Skin of body (tissue), 3 donors: ENCODE measurements around the gene SLFN13. TPM values are rescaled to one million over a fixed set of nuclear protein-coding genes. Genes with fewer than 3 reads are reported as not detected.
"Not testable (repeated sequence)": the region's sequence is repeated elsewhere in the genome, so short reads cannot be mapped to it uniquely, and the experiment has no call there.

Source experiments
- DNase-seq: peaks from one replicate; lab custom pipeline; 2025; lab: John Stamatoyannopoulos, UW
- small RNA-seq: library from RNA; depleted of rRNA; stranded (forward); fragments of <200 nt; gene quantifications from one replicate; pipeline ENCODE3, GENCODE V24; 2014; ENCODE audit warnings: low replicate concordance
- total RNA-seq: library from RNA; depleted of rRNA; stranded (reverse); fragments of >200 nt; gene quantifications from one replicate; pipeline ENCODE4 v1.2.3, GENCODE V29; 2014

SLFN13 gene
- total RNA-seq, 1 donor from 2014 or later = 3.6 TPM

DNA sequence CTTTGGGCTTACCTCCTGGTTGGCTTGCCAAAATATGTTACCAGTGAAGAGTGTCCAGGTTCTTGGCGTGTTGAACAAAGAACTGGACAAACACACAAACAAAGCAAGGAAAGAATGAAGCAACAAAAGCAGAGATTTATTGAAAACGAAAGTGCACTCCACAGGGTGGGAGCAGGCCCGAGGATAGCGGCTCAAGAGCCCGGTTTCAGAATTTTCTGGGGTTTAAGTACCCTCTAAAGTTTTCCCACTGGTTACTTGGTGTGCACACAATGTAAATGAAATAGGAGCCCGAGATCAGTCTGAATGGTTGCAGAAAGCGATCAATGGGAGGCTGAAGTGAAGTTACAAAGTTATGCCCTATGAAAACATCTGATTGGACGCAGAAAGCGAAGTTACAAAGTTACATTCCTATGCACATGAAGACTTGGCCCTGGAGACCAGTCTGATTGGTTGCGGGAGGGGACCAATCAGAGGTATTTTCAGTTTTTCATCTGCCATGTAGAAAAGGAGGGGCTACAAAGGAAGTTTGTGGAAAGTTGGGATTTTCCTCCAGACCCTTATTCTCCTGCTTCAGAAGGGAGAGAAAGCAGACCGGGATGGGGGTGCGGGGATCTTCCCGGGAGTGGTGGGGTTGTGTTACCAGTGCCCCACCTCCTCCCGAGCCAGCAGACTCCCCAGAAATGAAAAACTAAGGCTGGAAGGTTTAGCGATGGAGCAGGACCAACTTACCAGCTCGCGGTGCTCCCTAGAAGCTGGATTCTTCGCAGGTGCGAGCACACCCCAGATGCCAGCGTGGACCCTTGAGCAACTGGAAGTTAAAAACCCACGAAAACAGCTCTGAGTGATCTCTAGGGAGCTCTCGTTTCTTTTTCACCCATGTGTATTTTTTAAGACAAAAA lies 16.1 kb downstream of the SLFN13 start, which contains the start of gene SLFN12:
Gene SLFN12 (minus strand): TSS at position 325 of the 899 bp plus-strand sequence. CDS start 9,472 bp downstream, outside the sequence.
- peak; percentile 98 for DNase-seq

DNA sequence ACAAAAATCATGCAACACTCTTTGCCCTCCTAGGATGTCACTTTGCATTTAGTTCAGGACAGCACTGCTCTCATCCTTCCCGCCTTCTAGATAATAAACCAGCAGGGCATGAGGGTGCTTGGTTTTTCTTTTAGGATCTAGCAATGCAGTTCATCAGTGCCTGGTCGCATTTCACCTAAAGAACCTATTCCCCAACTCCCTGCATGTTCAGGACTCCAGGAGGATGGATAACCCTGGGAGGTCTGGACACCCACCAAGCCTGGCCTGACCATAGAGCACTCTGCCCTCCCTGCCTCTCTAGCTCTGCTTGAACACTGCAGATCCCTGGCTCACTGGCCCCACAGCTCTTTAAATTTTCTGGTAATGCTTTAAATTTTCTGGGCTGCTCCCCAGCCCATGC lies 18.9 kb downstream of the SLFN13 start:
- DNase-seq = no peak

DNA sequence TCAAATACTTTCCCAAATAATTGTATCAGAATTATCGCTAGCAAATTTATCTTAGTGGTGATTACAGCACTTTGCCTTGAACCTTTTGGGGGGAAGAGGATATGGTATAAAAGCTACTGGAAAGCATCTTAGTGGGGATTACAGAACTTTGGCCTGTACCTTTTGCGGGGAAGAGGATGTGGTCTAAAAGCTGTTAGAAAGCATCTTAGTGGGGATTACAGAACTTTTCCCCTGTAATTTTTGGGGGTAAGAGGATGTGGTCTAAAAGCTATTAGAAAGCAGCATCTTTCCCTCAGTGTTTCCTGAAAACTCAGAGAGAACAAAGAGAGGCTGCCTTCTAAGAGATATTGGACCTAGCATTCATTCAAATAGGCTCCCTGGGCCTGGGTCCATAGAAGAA lies 20.3 kb downstream of the SLFN13 start:
- no peak for DNase-seq

DNA sequence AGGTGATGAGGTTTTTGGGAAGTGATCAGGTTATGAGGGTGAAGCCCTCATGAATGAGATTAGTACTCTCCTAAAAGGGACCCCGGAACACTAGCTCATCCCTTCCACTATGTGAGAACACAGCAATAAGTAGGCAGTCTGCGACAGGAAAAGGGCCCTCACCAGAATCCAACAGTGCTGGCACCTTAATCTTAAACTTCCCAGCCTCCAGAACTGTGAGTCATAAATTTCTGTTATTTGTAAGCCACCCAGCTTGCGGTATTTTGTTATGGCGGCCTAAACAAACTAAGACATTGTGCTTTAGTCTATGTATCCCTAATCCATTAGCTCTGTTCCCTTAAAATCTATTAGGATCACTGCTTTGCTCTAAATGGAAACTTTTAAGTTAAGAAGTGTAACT lies 24.8 kb downstream of the SLFN13 start:
- no peak for DNase-seq

DNA sequence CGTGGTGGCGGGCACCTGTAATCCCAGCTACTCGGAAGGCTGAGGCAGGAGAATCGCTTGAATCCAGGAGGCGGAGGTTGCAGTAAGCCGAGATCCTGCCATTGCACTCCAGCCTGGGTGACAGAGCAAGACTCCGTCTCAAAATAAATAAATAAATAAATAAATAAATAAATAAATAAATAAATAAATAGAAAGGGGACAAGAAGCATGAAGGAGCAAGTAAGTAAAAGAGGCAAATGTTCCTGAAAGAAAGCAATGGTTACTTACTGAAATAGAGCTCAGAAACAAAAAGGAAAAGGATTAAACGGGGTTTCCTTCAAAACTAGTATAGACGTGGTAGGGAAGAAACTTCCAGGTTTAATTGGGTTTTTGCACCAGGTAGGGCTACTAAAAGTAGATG lies 27.5 kb downstream of the SLFN13 start:
- not testable (repeated sequence) for DNase-seq

DNA sequence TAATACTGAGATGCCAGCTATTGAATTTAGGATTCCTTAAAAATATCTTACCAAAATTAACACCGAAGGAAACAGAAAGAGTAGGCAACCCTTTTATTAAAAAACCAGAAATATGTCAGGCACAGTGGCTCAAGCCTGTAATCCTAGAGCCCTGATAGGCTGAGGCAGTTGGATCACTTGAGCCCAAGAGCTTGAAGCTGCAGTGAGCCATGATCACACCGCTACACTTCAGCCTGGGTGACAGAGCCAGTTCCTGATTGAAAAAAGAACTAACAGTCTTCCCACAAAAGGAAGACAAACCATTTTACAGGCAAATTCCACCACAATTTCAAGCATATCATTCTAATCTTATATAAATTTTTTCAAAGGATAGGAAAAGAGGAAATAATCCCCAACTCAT lies 31.9 kb downstream of the SLFN13 start:
- no peak for DNase-seq

DNA sequence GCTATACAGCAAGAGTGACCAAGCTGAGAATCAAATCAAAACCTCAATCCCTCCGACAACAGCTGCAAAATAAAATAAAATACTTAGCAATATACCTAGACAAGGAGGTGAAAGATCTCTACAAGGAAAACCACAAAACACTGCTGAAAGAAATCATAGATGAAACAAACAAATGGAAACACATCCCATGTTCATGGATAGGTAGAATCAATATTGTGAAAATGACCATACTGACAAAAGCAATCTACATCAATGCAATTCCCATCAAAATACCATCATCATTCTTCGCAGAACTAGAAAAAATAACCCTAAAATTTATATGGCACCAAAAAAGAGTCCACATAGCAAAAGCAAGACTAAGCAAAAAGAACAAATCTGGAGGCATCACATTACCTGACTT lies 33.9 kb downstream of the SLFN13 start:
- DNase-seq = not testable (repeated sequence)

DNA sequence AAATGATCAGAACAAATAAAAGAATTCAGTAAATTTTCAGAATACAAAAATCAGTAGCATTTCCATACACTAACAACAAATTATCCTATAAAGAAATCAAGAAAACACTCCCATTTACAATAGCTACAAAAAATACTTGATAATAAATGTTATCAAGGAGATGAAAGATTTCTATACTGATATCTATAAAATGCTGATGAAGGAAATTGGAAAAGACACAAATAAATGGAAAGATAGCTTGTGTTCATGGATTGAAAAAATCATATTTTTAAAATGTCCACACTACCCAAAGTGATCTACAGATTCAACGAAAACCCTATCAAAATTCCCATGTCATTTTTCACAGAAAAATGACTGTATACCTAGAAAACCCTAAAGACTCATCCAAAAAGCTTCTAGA lies 34.3 kb downstream of the SLFN13 start:
- DNase-seq = no peak

DNA sequence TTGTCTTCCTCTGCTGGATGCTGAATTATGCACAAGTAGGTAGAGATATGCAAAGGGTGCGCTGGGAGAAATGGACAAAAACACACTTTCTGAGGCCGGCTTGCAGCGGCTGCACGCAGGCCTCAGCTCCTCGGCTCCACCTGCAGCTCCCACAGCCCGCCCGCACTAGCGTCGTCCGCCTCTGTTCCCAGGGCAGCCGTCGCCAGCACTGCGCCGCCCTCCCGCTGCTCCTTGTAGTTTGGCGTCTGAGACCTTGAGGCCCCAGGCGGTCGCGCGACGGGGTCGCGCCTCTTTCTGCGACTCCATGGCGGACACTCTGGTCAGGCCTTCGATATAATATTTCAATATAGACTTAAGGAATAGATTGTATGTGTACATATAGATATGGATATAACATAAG lies 41.0 kb downstream of the SLFN13 start:
- DNase-seq = no peak

DNA sequence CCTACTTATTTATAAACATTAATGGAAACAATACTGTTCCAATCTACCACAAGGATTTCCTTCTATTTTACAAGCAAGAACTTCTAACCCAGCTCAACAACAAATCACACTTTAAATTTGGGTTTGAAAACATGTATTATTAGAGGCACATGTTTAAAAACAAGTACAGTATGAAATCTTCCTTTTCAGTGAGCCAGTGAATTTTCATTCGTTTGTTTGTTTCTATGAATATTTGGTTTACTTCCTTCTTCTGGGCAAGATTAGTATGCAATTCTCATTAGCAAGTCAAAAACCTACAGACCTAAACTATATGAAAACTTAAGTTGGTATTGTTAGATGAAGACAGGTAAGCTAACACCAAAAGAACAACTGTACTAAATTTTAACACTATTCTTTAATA lies 42.0 kb downstream of the SLFN13 start:
- DNase-seq = no peak

DNA sequence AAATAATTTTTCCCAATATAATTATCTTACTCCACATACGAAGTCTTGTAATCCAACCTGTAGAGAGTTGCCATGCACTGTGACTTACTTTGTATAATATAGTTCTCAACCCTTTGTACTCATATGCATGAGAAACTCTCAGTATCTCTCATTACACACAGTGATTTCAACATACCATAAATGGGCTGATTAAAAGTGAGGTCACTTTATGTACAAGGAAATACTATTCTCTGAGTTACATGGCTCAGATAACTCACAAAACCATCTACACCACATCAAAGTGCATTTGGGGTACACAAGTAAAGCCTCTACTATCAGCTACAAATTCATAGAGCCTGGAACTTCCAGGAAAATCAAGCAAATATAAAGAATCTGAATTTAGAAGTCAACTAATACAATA lies 44.2 kb downstream of the SLFN13 start:
- no peak for DNase-seq

DNA sequence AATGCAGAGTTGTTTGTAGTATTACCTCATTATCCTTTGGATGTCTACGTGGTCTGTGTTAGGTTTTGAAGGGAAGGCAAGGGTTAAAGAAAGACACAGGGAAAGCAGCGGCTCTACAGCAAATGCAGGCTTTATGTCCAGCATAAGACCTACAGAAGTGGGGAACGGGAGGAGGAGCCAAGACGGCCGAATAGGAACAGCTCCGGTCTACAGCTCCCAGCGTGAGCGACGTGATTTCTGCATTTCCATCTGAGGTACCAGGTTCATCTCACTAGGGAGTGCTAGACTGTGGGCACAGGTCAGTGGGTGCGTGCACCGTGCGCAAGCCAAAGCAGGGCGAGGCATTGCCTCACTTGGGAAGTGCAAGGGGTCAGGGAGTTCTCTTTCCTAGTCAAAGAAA lies 54.8 kb downstream of the SLFN13 start:
- not testable (repeated sequence) for DNase-seq

DNA sequence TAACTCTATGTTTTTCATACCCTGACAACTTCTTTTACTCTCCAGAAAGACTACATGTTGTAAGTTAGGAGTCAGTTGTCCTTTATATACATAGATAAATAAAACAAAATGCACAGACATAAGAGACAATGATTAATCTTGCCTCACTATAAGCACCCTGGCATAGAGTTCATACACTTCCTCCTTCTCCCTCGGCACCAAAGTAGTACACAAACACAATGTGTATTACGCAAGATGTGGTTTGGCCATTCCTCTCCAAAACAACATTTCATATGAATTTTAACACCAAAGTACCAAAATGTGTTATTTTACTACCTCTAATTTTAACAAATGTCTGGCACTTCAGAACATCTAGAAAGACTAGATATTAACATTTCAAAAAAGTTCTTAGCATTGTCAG lies 57.9 kb downstream of the SLFN13 start:
- DNase-seq = no peak

DNA sequence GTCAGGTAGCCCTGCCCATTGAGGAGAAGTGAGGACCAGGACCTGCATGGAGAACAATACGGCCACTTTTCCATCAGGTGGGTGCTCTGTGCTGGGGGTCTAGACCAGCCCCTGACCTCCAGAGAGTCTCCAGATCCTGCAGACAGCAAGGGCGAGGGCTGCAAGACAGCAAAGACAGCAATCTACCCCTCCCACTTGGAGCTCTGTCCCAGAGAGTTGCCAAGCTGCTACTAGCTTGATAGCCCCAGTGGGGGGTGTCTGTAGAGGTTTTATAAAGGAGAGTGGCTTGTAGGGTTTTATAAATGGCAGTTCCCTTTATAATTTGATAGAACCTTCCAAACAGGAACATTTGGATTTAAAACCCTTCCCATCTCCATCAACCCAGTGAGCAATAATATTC lies 58.4 kb downstream of the SLFN13 start:
- DNase-seq = no peak

DNA sequence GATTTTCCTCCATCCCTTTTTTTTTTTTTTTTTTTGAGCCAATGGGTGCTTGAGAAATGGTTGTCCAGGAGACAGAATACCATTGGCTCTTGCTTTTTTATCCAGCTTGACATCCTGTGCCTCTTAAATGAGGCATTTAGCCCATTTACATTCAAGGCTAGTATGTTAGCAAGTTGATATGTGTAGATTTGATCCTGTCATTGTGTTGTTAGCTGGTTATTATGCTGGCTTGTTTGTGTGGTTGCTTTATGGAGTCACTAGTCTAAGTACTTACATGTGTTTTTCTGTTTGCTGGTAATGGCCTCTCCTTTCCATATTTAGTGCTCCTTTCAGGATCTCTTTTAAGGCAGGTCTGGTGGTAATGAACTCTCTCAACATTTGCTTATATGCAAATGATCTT lies 61.1 kb downstream of the SLFN13 start:
- DNase-seq = no peak

Small RNAs within 50 kb of the gene (small RNA-seq; reads per million reads assigned to genes)
- not detected for gene AC060766.5

Other genes with a start within 250 kb of the SLFN13 start
- 6.7 TPM for gene SLFN5, start 205.7 kb downstream of the SLFN13 start, total RNA-seq
- 27.9 TPM for gene SLFN11, start 75.1 kb downstream of the SLFN13 start, total RNA-seq
- 11.1 TPM for gene SLFN12, start 16.3 kb downstream of the SLFN13 start, total RNA-seq
- gene SLFN12L, start 88.9 kb upstream of the SLFN13 start, total RNA-seq = 1.6 TPM
- gene SLFN14, start 112.1 kb upstream of the SLFN13 start, total RNA-seq = 1.6 TPM
- 3.0 TPM for gene PEX12, start 129.8 kb upstream of the SLFN13 start, total RNA-seq
- gene AP2B1, start 138.6 kb upstream of the SLFN13 start, total RNA-seq = 52.1 TPM